NCI-H460 (cell line): ENCODE data around the gene CD3D. TPM values are rescaled to one million over a fixed set of nuclear protein-coding genes. Genes with fewer than 3 reads are reported as not detected.

ENCODE experiments used
- DNase-seq: peaks from one replicate; pipeline ENCODE4 v3.0.0-alpha.2; 2016; ENCODE audit warnings: low read depth; ENCODE audit errors: extremely low read depth
- polyA plus RNA-seq: library from polyadenylated mRNA; depleted of rRNA; stranded (reverse); fragments of >200 nt; gene quantifications from 2 replicates; pipeline ENCODE4 v1.2.3, GENCODE V29; 2014; cell fraction: nucleus; rRNA removed
- total RNA-seq: library from RNA; depleted of rRNA; stranded (reverse); fragments of >200 nt; shearing (Covaris generic); gene quantifications from 2 replicates; pipeline ENCODE4 v1.2.3, GENCODE V29; 2014; rRNA removed

CD3D gene
- total RNA-seq: not detected in 2 replicates
- polyA plus RNA-seq: not detected in 2 replicates

GRCh38 chr11:118342503-118343161 is at the start of gene CD3D:
Gene CD3D, minus strand, starts transcription at chr11:118342705. Its CDS starts 98 bp downstream, at chr11:118342607.
- DNase-seq: no peak

DNA sequence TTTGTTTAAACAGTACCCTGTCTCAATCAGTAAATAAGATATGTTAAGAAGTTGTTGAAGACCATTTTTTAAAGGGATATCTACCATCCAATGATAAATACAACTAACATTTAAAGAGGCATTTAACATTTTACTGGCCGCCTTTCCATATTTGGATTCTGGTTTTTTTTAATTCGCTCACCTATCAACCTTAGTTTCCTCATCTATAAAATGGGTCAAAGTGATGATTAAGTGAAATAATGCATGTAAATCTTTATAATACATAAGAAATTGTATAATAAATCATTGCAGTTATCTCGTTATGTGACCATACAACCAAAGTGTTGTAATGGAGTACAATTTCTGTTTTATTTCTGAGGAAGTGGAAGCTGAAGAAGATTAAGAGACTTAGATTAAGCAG is 41.2 kb upstream of the CD3D start:
- DNase-seq: no peak

- DNase-seq: no peak
Measured at GRCh38 chr11:118382954-118383353, 40.4 kb upstream of the CD3D start.

GRCh38 chr11:118380571-118380970 is 38.1 kb upstream of the CD3D start:
- no peak for DNase-seq

GRCh38 chr11:118379497-118379896 is 37.0 kb upstream of the CD3D start:
- DNase-seq: no peak

DNA sequence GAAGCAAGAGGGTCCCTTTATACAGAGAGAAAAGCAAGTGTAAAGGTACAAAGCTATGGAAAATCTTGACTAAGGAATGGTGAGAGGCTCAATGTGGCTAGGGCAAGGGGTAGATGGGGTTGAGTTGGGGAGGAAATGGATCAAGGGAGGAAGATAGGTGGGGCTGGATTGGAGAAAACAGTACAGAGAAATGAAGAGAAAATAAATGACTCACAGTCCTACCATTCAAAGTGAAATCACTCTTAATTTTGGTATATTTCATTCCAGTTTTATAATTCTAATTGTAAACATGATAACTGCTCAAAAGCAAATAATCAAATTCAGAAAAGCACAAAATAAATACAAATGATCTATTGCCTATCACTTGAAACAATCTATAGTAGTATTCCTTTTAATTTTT is 33.5 kb upstream of the CD3D start:
- DNase-seq: no peak

- DNase-seq: no peak
Measured at GRCh38 chr11:118374729-118375128, 32.2 kb upstream of the CD3D start.

- no peak for DNase-seq
Measured at GRCh38 chr11:118373871-118374270, 31.4 kb upstream of the CD3D start.

DNA sequence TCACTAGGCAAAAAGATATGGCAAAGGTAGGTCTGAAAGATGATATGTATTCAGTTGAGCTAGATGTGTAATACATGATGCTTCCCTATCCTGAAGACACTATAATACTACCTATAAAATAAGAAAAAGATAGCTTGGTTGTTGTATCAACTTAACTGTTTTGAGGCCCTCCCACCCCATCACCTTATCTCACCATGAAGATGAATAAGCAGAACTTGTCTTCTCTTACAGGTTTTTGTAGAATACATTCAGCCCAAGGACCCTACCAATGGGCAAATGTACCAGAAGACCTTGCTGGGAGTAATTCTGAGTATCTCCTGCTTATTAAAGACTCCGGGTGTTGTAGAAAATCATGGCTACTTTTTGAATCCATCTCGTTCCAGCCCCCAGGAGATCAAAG is 30.8 kb upstream of the CD3D start:
- no peak for DNase-seq

DNA sequence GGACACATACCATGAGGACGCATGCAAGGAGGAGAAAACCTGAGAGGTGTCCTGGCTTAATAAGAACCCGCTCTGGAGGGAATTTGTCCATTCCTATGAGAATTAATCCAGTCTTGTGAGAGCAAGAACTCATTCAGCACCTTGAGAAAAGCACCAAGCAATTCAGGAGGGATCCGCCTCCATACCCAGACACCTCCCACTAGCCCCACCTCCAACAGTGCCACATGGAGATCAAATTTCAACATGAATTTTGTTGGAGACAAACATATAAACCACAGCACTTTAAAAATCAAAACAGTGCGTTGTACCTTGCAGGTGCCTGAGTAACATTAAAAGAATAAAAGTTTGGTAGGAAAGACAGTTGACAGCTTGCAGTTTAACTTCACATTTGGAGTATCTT is 28.3 kb upstream of the CD3D start:
- DNase-seq: no peak

- DNase-seq: no peak
Measured at GRCh38 chr11:118366287-118366686, 23.8 kb upstream of the CD3D start.

GRCh38 chr11:118364956-118365615 is 22.6 kb upstream of the CD3D start:
- no peak for DNase-seq

DNA sequence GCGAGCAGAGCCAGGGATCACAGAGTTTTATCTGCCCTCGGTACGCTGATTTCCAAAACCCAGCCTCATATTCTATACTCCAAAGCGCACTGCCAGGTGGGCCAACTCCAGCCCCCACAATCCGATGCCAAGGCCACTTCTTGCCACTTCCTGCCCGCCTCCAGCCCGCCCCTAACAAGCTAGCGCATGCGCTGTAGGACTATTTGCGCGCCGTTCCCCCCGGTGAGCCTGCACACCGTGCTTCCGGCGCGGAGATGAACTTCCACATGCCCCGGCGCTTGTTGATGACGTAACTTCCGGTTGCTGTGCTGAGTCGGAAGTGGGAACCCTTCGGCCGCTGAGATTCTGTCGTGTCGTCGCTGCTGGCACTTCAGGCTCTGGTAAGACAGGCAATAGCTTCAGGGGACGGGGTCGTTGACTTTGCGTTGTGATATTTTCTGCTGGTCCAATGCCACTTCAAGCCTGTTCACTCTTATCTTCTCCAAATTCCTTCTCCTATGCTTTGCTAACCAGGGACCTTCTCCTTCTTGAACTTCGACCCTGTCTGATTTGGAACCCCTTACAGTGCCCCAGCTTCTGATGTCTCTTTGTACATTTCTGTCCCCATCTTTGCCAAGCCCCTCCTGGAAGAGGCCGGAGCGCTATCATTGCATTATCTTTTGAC is 16.9 kb upstream of the CD3D start, which contains the start of gene UBE4A:
Gene UBE4A, plus strand, starts transcription at position 306 of the 664 bp plus-strand sequence. CDS start 5,481 bp downstream, outside the sequence.
- DNase-seq: peak; percentile 91

- DNase-seq: no peak
Measured at GRCh38 chr11:118358071-118358470, 15.6 kb upstream of the CD3D start.

DNA sequence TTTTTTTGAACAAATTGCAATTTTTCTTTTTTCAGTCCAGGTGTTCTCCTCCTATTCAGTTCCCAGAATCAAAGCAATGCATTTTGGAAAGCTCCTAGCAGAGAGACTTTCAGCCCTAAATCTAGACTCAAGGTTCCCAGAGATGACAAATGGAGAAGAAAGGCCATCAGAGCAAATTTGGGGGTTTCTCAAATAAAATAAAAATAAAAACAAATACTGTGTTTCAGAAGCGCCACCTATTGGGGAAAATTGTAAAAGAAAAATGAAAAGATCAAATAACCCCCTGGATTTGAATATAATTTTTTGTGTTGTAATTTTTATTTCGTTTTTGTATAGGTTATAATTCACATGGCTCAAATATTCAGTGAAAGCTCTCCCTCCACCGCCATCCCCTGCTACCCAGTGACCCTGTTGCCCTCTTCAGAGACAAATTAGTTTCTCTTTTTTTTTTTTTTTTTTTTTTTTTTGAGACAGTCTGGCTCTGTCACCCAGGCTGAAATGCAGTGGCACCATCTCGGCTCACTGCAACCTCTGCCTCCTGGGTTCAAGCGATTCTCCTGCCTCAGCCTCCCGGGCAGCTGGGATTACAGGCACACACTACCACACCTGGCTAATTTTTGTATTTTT is 10.7 kb upstream of the CD3D start:
- DNase-seq: no peak

DNA sequence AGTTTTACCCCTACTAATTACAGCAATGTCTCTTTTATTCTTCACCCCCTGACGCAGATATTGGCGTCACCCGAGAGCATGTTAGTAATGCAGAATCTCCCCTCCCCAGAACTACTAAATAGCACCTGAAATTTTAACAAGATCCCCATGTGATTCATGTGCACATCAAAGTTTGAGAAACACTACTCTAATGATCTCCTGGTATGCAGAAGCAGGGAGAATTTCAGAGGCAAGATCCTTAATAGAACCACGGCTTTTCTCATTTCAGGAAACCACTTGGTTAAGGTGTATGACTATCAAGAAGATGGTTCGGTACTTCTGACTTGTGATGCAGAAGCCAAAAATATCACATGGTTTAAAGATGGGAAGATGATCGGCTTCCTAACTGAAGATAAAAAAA is 7.0 kb upstream of the CD3D start:
- no peak for DNase-seq

GRCh38 chr11:118343981-118344515 is 1.5 kb upstream of the CD3D start, which contains the start of gene CD3G:
Gene CD3G, plus strand, starts transcription at chr11:118344344. Its CDS starts 80 bp downstream, at chr11:118344424.
- DNase-seq: no peak

DNA sequence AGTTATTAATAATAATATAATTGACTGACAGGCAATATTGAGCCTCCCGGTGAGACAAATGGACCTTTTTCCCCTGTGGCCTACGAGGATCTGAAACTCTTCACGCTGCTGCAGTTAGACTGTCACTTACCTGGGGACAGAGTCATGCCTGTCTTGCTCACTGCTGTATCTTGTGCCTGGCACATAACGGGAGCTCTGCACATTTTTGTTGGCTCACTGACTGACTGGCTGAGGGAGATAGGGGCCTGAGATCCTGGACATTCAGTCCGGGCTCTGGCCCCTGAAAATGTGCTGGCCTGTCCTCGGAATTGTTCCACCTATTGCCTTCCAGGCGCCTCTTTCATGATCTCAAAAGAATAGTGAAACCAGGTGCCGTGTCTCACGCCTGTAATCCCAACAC is 743 bp upstream of the CD3D start:
- no peak for DNase-seq

DNA sequence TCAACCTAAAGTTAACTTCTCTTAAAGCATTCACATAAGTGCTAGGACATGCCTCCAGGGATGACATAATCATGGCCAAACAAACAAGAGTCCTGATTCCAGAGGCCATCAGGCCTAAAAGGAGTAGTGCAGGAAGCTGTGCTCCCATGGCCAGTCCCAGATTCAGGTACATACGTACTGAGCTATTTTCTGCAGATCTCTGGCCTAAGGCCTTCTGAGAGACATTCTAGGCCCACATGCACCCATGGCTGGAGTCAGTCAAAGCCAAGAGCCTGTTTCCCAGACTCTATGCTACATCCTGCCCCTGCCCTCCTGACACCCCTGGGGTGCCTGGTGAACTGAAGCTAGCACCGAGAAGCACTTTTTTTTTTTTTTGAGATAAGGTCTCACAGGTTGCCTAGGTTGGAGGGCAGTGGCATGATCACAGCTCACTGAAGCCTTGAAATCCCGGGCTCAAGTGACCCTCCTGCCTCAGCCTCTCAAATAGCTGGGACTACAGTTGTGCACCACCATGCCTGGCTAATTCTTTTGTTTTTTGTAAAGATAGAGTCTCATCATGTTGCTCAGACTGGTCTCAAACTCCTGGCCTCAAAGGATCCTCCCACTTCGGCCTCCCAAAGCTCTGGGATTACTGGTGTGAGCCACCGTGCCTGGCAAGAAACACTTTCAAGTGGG is 553 bp downstream of the CD3D start:
- no peak for DNase-seq

DNA sequence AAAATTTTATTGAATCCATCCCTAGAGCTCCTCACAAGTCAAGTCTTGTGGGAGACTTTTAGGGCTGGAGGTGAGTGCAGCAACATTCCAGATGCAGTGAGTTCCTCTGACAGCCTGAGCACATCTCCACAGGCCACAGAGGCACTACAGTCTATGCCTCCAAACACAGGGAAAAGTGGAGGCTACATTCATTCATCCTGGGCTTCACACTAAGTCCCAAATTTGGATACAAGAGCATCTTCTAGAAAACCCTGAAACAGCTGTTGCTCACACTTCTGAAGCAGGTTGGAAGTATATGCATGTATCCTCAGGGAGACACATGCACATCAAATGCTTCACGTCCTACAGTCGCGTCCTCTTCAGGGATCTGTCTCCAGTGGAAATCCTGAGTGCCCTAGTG is 1.2 kb downstream of the CD3D start:
- DNase-seq: no peak
